Measurements from ENCODE around the gene ADD1. TPM values are rescaled to one million over a fixed set of nuclear protein-coding genes. Genes with fewer than 3 reads are reported as not detected.

ADD1 gene
- total RNA-seq, 1 experiment from 2014 or later, result 163 TPM

DNA sequence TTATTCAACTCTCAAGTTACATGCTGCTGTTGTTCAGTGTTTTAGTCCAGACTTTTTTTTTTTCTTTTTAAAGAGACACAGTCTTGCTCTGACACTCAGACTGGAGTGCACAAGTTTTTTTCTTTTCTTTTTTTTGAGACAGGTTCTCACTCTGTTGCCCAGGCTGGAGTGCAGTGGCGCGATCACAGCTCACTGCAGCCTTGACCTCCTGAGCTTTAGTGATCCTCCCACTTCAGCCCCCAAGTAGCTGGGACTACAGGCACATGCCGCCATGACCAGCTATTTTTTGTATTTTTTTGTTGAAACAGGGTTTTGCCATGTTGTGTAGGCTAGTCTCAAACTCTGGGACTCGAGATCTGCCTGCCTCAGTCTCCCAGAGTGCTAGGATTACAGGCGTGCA lies 11.9 kb downstream of the ADD1 start:
- peaks cover 9 to 22% (median 16%) of the 10 kb centered on the region in 3 experiments; a peak in 5 of 7 replicates for H3K36me3 Mint-ChIP-seq (ENCODE audit: insufficient read depth in 1 of 3, low read depth in 3 of 3)
- no peak overlapping the region for H4K5ac ChIP-seq (ENCODE audit: insufficient read length, low read depth, low read length)
- no peaks in the 10 kb centered on the region for H4K20me1 ChIP-seq (ENCODE audit: control insufficient read depth, insufficient read depth, insufficient read length)
- no peak overlapping the region for H2AFZ ChIP-seq (ENCODE audit: low read length)
- no peak for TF ChIP-seq CTCF (conservative IDR thresholded peaks at IDR 0.05)
- H3K23ac ChIP-seq (ENCODE audit: insufficient read length, low read depth, low read length), result no peak overlapping the region
- H3K79me1 ChIP-seq (ENCODE audit: insufficient read depth, low read depth, low read length, poor library complexity, severe bottlenecking), result peaks cover 9% of the 10 kb centered on the region
- no peak overlapping the region for H2BK20ac ChIP-seq (ENCODE audit: low read depth, low read length, poor library complexity, severe bottlenecking)
- no peaks in the 10 kb centered on the region for H3K27me3 ChIP-seq (ENCODE audit: insufficient read depth, low read length)
- H2BK12ac ChIP-seq (ENCODE audit: insufficient read length, low read depth, low read length), result no peak overlapping the region
- H3K4me3 Mint-ChIP-seq, result no peak overlapping the region
- no peak overlapping the region for H3K14ac ChIP-seq (ENCODE audit: insufficient read depth, low read length)
- H3K9me3 ChIP-seq (ENCODE audit: control insufficient read depth, low read depth, low read length), result no peaks in the 10 kb centered on the region
- no peak overlapping the region for H3K18ac ChIP-seq (ENCODE audit: insufficient read length, low read depth, low read length)
- H3K23me2 ChIP-seq (ENCODE audit: insufficient read length, low read depth, low read length, poor library complexity, severe bottlenecking), result no peaks in the 10 kb centered on the region
- no peak overlapping the region for H2AK5ac ChIP-seq (ENCODE audit: insufficient read length, low read length)
- no peaks in the 10 kb centered on the region for H3K9me3 Mint-ChIP-seq
- H2BK15ac ChIP-seq (ENCODE audit: low read depth, low read length), result no peak overlapping the region
- no peak for DNase-seq
- no peak overlapping the region for H3K4me2 ChIP-seq (ENCODE audit: insufficient read depth, insufficient read length, low read length)
- no peak overlapping the region for H4K91ac ChIP-seq (ENCODE audit: insufficient read length, low read depth, low read length)
- no peaks in the 10 kb centered on the region for H3K4me1 ChIP-seq (ENCODE audit: insufficient read depth, low read length)
- H3K27me3 Mint-ChIP-seq (ENCODE audit: low read depth), result no peaks in the 10 kb centered on the region
- no peak overlapping the region for H2BK120ac ChIP-seq (ENCODE audit: low read depth, low read length, poor library complexity, severe bottlenecking)
- no peak overlapping the region for H2BK5ac ChIP-seq (ENCODE audit: insufficient read length, low read length)
- H3K56ac ChIP-seq (ENCODE audit: insufficient read length, low read depth, low read length), result no peak overlapping the region
- H3K4me1 Mint-ChIP-seq, result peaks cover 10 to 12% of the 10 kb centered on the region in 2 experiments
- peaks cover 5% of the 10 kb centered on the region; the same call in 1 of the 2 replicates for H3K79me2 ChIP-seq (ENCODE audit: insufficient read depth, low read length)
- no peak overlapping the region for H4K8ac ChIP-seq (replicated peaks; ENCODE audit: insufficient read length, low read depth, low read length)
- no peak overlapping the region for H3T11ph ChIP-seq (ENCODE audit: low read length)
- no peak overlapping the region for H3K4ac ChIP-seq (ENCODE audit: low read depth, low read length)
- no CpG with 5 or more reads among the region's 5 CpGs for WGBS (ENCODE audit: extremely low coverage, insufficient read length, low lambda C conversion rate)
- no peak overlapping the region for H3K27ac ChIP-seq (ENCODE audit: insufficient read length, low read depth, low read length)
- H3K9ac ChIP-seq (ENCODE audit: extremely low read depth, insufficient read length, low read length), result no peak overlapping the region
- no peak overlapping the region for H3K27ac Mint-ChIP-seq
